Fibroblast of skin of right quadriceps (primary cell): ENCODE measurements around the gene PPWD1.
A peak's percentile ranks its signal among the peaks of the same experiment; 100 is the strongest.

Source experiments
- DNase-seq: peaks from one replicate; pipeline ENCODE4 v3.0.0-alpha.2; 2013

The PPWD1 gene

DNA sequence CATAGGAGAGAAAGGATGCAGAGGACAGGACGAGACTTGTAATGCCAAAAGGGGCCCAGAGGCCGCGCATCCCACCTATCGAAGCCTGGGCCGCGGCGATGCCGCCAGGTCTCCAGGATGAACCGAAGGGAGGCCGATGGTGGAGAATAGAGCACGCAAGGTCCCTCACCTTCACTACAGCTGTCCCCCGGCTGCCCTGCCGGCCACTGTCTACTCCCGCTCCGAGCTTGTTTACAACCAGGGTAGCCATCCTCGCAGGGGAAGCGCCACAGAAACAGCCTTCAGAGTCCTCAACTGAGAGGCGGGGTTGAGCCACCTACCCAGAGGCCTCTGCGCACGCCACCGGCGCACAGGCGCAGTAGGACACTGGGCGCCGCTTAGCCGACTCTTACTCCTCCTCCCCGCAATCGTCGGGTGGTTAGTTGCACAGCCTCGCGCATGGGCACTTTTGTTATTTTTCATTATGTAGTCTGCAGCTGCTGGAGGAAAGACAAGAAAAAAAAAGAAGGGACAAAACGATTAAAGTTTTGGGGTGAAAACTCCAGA, 61.0 kb downstream of the PPWD1 start, which contains the start of gene TRIM23:
TSS of gene TRIM23 (minus strand) at position 309 of the 546 bp plus-strand sequence. CDS start at position 250, 59 bp downstream.
- DNase-seq = peak; percentile 92

DNA sequence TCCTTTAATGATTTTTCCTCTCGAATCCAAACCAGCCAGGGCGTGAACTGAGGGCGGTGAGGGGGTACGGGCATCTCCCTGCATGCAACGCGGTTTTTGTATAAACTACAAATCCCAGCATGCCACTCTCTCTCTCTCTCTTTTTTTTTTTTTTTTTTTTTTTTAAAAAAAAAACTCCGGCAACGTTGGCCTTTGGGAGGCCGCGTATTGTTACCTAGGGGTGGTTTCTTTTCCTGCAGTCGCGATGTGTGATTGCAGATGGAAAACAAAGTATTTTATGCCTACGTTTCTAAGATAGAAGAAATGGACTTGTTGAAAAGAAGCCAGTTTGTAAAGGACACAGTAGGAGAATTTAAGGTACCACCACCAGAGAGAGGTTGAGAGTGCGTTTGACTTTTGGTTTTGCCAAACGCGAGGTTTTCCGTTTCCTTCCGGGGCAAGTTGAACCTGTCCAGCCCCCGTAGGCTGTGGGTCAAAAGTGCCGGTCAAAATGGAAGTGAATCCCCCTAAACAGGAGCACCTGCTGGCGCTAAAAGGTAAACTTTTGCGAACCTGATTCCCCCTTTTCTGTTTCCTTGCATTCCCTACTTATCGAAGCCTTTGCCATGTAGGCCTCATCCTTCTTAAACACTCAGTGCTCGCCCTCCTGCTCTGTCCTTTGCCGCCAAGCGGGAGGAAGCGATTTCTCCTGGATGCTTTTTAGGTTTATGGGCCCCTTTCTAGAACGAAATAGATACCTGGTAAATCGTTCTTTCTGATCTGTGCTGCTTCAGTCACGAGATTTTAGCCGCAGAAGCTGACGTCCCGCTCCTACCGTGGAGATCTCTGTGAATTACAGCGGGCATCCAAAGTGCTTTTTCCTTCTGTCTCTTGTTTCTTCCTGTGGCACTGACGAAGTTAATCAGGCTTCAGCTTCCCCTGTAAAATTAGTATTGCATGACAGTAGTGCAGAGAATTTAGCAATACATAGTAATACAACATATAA, 61.8 kb downstream of the PPWD1 start, which contains the start of the genes SHLD3 and TRAPPC13:
TSS of gene SHLD3 (plus strand) at position 457 of the 985 bp plus-strand sequence. CDS start 4,561 bp downstream, outside the sequence.
TSS of gene TRAPPC13 (plus strand) at position 457 of the 985 bp plus-strand sequence. CDS start at position 491, 34 bp downstream.
- peak; percentile 88 for DNase-seq

DNA sequence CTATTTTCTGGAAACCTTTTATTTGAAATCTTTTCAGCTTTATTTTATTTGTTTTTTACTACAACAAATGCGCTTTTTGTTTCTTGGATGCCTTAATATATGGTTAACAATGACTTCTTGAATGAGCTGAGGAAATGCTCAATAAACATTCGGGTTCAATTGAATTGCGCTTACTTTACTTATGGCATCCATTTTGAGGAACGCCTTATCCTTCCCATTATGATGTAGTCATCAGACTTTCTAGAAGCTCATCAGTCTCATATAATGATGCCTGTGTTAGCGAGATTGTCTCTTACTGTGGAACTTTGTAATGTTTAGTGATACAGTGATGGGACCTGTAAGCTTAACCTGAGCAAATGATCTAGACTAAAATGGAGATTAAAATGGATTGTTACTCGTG, 62.6 kb downstream of the PPWD1 start:
- DNase-seq = no peak

DNA sequence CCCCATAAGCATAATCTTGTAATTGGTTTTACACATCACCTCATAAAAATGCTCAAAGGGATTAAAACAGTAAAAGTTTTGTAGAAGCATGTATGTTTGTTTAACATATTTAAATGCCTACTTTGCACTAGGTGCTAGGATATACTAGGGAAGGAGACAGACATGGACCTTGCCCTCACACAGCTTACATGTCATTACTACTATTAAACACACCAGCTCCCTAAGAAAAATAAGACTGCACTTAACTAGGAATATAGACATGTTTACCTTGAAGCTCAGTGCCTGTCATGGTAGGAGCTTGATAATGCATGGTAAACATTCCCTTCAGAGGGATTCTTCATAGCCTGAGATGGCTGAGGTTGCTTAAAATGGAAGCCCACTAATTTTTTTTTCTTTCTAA, 67.9 kb downstream of the PPWD1 start:
- no peak for DNase-seq
